ENCODE measurements around the gene NUDT14. TPM values are rescaled to one million over a fixed set of nuclear protein-coding genes. Genes with fewer than 3 reads are reported as not detected.

Gene NUDT14
- total and polyA plus RNA-seq, 2 donors from 2014 or later, result 48.6 to 59.1 TPM

GRCh38 chr14:105203057-105203531 lies 22.0 kb upstream of the NUDT14 start:
- Histone ChIP-seq H3K9ac (ENCODE audit: low read length in 3 of 3) (no peak overlapping the region), H3K27ac (ENCODE audit: low read depth in 2 of 2, low read length in 2 of 2) (no peak overlapping the region), H3K9me3 (ENCODE audit: control insufficient read depth in 2 of 3, insufficient read depth in 1 of 3, low read length in 3 of 3) (no peaks in the 10 kb centered on the region), H3K4me3 (ENCODE audit: low read length in 3 of 3) (no peak overlapping the region), H3K36me3 (ENCODE audit: control insufficient read depth in 2 of 3, insufficient read depth in 3 of 3, low read length in 3 of 3) (no peaks in the 10 kb centered on the region), H3K4me1 (ENCODE audit: control insufficient read depth in 2 of 3, insufficient read depth in 2 of 3, low read depth in 1 of 3, low read length in 3 of 3) (peaks cover 0 to 39% (median 6%) of the 10 kb centered on the region in 3 donors), H3K27me3 (ENCODE audit: control insufficient read depth, insufficient read depth, low read length) (no peaks in the 10 kb centered on the region)
- DNase-seq, result peak; percentile 82 to 91 (median 84)
- intact Hi-C loops (cut with DNase I), result loop anchor here (5.0 kb wide), 1 partner anchor 149 kb away; no protein-coding TSS in a partner anchor
- TF ChIP-seq CTCF (IDR thresholded peaks at IDR 0.05; ENCODE audit: borderline replicate concordance, extremely low read depth, insufficient read depth), result peak; percentile 96
- no peak for FAIRE-seq

- no peaks in the 10 kb centered on the region for H3K9me3 ChIP-seq (ENCODE audit: control insufficient read depth in 2 of 3, insufficient read depth in 1 of 3, low read length in 3 of 3)
- no peak for TF ChIP-seq CTCF (IDR thresholded peaks at IDR 0.05; ENCODE audit: borderline replicate concordance, extremely low read depth, insufficient read depth)
- H3K36me3 ChIP-seq (ENCODE audit: control insufficient read depth in 2 of 3, insufficient read depth in 3 of 3, low read length in 3 of 3), result no peaks in the 10 kb centered on the region
- H3K9ac ChIP-seq (ENCODE audit: low read length in 3 of 3), result no peak overlapping the region
- intact Hi-C loops (cut with DNase I), result loop anchor here (5.0 kb wide), 1 partner anchor 150 kb away; no protein-coding TSS in a partner anchor
- peaks cover 0 to 39% (median 6%) of the 10 kb centered on the region in 3 donors for H3K4me1 ChIP-seq (ENCODE audit: control insufficient read depth in 2 of 3, insufficient read depth in 2 of 3, low read depth in 1 of 3, low read length in 3 of 3)
- H3K27ac ChIP-seq (ENCODE audit: low read depth in 2 of 2, low read length in 2 of 2), result no peak overlapping the region
- no peak overlapping the region for H3K4me3 ChIP-seq (ENCODE audit: low read length in 3 of 3)
- FAIRE-seq (no peak), DNase-seq (no peak)
- H3K27me3 ChIP-seq (ENCODE audit: control insufficient read depth, insufficient read depth, low read length), result no peaks in the 10 kb centered on the region
These were observed 20.9 kb upstream of the NUDT14 start for GRCh38 chr14:105201925-105202513.

GRCh38 chr14:105201156-105201924 lies 20.2 kb upstream of the NUDT14 start:
- FAIRE-seq (no peak), DNase-seq (peak in 1 of 5 donors; percentile 58)
- no peak overlapping the region for H3K9ac ChIP-seq (ENCODE audit: low read length in 3 of 3)
- H3K9me3 ChIP-seq (ENCODE audit: control insufficient read depth in 2 of 3, insufficient read depth in 1 of 3, low read length in 3 of 3), result no peaks in the 10 kb centered on the region
- intact Hi-C loops (cut with DNase I), result loop anchor here (5.0 kb wide), 1 partner anchor 151 kb away; no protein-coding TSS in a partner anchor
- peaks cover 0 to 37% (median 6%) of the 10 kb centered on the region in 3 donors for H3K4me1 ChIP-seq (ENCODE audit: control insufficient read depth in 2 of 3, insufficient read depth in 2 of 3, low read depth in 1 of 3, low read length in 3 of 3)
- H3K27ac ChIP-seq (ENCODE audit: low read depth in 2 of 2, low read length in 2 of 2), result no peak overlapping the region
- TF ChIP-seq CTCF (IDR thresholded peaks at IDR 0.05; ENCODE audit: borderline replicate concordance, extremely low read depth, insufficient read depth), result no peak
- H3K4me3 ChIP-seq (ENCODE audit: low read length in 3 of 3), result no peak overlapping the region
- no peaks in the 10 kb centered on the region for H3K36me3 ChIP-seq (ENCODE audit: control insufficient read depth in 2 of 3, insufficient read depth in 3 of 3, low read length in 3 of 3)
- no peaks in the 10 kb centered on the region for H3K27me3 ChIP-seq (ENCODE audit: control insufficient read depth, insufficient read depth, low read length)

All from kidney (tissue), 14 donors.